ENCODE data around the gene CNOT4. TPM values are rescaled to one million over a fixed set of nuclear protein-coding genes. Genes with fewer than 3 reads are reported as not detected.

Gene CNOT4
- total RNA-seq, 3 donors from 2014 or later, result 21.6 to 31.6 (median 22.2) TPM

DNA sequence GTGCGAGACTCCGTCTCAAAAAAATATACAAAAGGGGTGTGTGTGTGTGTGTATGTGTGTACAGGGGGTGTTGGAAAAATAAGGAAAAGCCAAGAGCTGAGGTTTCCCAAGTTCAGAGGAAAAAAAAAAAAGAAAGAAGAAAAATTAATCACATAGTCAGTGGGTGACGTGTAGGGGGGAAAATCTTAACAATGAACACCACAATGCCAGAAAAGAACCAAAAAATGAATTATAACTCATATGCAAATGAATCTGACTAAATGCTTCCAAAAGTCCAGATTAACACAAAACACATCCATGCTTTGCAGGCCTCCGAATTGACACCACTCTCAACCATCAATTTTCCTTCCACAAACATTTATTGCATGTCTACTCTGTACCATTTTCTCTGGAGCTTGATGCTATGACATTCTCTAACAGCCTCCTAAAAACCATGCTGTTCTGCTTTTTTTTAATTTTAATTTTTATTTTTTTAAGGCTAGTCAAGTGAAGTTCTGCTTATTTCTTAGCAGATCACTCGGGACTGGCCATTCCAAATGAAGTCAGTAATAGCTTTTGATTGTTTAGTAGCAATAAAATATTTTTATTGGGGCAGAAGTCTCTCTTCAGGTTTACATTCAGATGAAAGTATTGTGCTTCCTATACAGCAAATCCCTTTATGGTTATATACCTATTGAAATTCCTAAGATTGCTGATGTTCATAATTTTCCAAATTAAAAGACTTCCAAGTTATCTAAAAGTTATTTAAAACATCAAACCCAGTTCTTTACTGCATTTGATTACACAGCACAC is 133.8 kb downstream of the CNOT4 start:
- H3K27me3 ChIP-seq, result no peaks in the 10 kb centered on the region
- TF ChIP-seq POLR2A (IDR thresholded peaks at IDR 0.05) (no peak), POLR2AphosphoS5 (IDR thresholded peaks at IDR 0.05) (no peak)
- TF ChIP-seq, protein P1, sequence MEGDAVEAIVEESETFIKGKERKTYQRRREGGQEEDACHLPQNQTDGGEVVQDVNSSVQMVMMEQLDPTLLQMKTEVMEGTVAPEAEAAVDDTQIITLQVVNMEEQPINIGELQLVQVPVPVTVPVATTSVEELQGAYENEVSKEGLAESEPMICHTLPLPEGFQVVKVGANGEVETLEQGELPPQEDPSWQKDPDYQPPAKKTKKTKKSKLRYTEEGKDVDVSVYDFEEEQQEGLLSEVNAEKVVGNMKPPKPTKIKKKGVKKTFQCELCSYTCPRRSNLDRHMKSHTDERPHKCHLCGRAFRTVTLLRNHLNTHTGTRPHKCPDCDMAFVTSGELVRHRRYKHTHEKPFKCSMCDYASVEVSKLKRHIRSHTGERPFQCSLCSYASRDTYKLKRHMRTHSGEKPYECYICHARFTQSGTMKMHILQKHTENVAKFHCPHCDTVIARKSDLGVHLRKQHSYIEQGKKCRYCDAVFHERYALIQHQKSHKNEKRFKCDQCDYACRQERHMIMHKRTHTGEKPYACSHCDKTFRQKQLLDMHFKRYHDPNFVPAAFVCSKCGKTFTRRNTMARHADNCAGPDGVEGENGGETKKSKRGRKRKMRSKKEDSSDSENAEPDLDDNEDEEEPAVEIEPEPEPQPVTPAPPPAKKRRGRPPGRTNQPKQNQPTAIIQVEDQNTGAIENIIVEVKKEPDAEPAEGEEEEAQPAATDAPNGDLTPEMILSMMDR (IDR thresholded peaks at IDR 0.05), result no peak
- no peak overlapping the region for H3K4me3 ChIP-seq
- intact Hi-C loops (cut with DNase I; ENCODE audit: low total_unique reads), result no loop called here
- H3K9me3 ChIP-seq, result no peaks in the 10 kb centered on the region
- H3K4me1 ChIP-seq, result no peaks in the 10 kb centered on the region
- no peak for DNase-seq (ENCODE audit: low spot score in 2 of 2)
- H3K36me3 ChIP-seq, result no peaks in the 10 kb centered on the region
- no peak overlapping the region for H3K27ac ChIP-seq

DNA sequence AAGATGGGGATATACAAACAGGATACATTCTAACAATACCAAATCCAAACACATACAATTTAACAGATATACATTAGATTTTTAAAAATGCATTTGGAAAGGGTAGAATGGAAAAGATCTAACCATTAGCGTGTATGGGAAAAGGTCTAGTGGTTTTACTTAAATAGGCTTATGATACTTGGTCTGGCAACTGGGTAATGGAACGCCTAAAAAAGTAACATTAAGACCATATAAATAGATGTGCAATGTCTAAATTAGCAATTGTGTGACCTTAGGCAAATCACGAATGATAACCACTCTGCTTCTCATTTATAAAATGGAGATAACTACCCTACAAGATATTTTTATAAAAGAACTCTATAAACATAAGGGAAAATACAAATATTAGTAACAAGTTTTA is 135.2 kb downstream of the CNOT4 start:
- intact Hi-C loops (cut with DNase I; ENCODE audit: low total_unique reads), result no loop called here
- Histone ChIP-seq H3K9me3 (no peaks in the 10 kb centered on the region), H3K4me1 (no peaks in the 10 kb centered on the region), H3K4me3 (no peak overlapping the region), H3K36me3 (no peaks in the 10 kb centered on the region), H3K27me3 (no peaks in the 10 kb centered on the region), H3K27ac (no peak overlapping the region)
- TF ChIP-seq, protein P1 (IDR thresholded peaks at IDR 0.05), result no peak
- TF ChIP-seq POLR2AphosphoS5 (IDR thresholded peaks at IDR 0.05) (no peak), POLR2A (IDR thresholded peaks at IDR 0.05) (no peak)
- DNase-seq (ENCODE audit: low spot score in 2 of 2), result no peak

DNA sequence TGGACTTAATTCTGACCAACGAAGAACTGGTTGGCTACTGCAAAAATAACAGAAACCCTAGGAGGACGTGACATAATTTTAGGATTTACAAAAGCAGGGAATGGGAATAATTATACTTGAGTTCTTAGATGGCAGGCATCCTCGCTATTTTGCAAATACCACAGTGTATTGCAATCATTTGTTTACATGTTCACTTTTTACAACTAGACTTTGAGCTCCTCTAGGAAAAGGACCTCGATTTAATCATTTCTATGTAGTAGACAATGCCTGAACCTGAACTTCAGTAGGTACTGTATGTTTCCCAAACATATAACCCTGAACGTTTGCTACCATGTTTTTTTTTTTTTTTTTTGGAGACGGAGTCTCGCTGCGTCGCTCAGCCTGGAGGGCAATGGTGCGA is 137.7 kb downstream of the CNOT4 start:
- Histone ChIP-seq H3K36me3 (no peaks in the 10 kb centered on the region), H3K4me3 (no peak overlapping the region), H3K9me3 (no peaks in the 10 kb centered on the region), H3K4me1 (no peaks in the 10 kb centered on the region), H3K27me3 (no peaks in the 10 kb centered on the region), H3K27ac (no peak overlapping the region)
- intact Hi-C loops (cut with DNase I; ENCODE audit: low total_unique reads), result no loop called here
- no peak for DNase-seq (ENCODE audit: low spot score in 2 of 2)
- TF ChIP-seq POLR2AphosphoS5 (IDR thresholded peaks at IDR 0.05) (no peak), POLR2A (IDR thresholded peaks at IDR 0.05) (no peak)
- TF ChIP-seq, protein P1 (IDR thresholded peaks at IDR 0.05), result no peak

DNA sequence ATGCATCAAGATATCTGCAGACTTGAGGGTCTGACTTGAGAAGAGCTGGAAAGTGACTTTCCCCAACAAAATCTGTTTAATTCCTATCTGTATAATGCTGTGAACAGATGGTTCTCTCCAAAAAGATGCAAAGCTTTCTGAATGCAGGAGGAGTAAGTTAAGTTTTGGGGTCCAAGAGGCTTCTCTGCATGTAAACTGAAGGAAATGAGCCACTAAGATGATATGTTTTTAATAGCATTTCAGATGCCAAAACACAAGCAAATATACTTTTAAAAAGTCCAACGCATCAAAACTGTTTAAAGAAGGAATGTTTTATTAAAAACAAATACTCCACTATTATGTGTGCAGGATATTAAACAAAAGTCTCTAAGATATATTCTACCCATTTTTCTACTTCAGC is 139.2 kb downstream of the CNOT4 start:
- H3K4me1 ChIP-seq, result no peaks in the 10 kb centered on the region
- H3K9me3 ChIP-seq, result no peaks in the 10 kb centered on the region
- no peak for TF ChIP-seq POLR2A (IDR thresholded peaks at IDR 0.05)
- no peak for TF ChIP-seq POLR2AphosphoS5 (IDR thresholded peaks at IDR 0.05)
- TF ChIP-seq, protein P1 (IDR thresholded peaks at IDR 0.05), result no peak
- no peak overlapping the region for H3K4me3 ChIP-seq
- intact Hi-C loops (cut with DNase I; ENCODE audit: low total_unique reads), result no loop called here
- H3K36me3 ChIP-seq, result no peaks in the 10 kb centered on the region
- H3K27me3 ChIP-seq, result no peaks in the 10 kb centered on the region
- no peak for DNase-seq (ENCODE audit: low spot score in 2 of 2)
- no peak overlapping the region for H3K27ac ChIP-seq

DNA sequence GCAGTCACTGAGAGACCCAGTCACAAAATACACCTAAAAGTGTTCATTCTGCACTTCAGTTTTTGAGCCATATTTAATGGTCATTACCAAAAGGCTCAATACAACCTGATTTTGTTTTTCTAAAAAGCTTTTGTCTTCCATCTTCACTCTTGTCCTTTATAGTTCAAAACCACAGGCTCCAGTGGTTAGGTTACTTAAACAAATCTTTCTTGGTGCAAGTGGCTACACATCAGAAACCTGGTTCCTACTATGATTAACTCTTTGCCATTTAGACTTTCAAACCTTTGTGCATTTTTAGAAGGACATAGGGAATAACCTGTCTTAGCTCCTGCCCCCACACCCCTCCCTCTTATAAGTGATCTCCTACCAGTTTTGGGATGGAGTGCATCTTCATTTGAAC is 140.5 kb downstream of the CNOT4 start:
- no peaks in the 10 kb centered on the region for H3K27me3 ChIP-seq
- H3K4me1 ChIP-seq, result no peaks in the 10 kb centered on the region
- H3K9me3 ChIP-seq, result no peaks in the 10 kb centered on the region
- DNase-seq (ENCODE audit: low spot score in 2 of 2), result no peak
- H3K36me3 ChIP-seq, result no peaks in the 10 kb centered on the region
- H3K27ac ChIP-seq, result no peak overlapping the region
- intact Hi-C loops (cut with DNase I; ENCODE audit: low total_unique reads), result no loop called here
- TF ChIP-seq, protein P1 (IDR thresholded peaks at IDR 0.05), result no peak
- TF ChIP-seq POLR2AphosphoS5 (IDR thresholded peaks at IDR 0.05) (no peak), POLR2A (IDR thresholded peaks at IDR 0.05) (no peak)
- no peak overlapping the region for H3K4me3 ChIP-seq

All from breast epithelium (tissue), 4 donors.